DMS153 treated with DMSO at 0.1 percent for 48 hours (cell line): ENCODE measurements around the gene VWA5B2.
"Not testable (repeated sequence)": the region's sequence is repeated elsewhere in the genome, so short reads cannot be mapped to it uniquely, and the experiment has no call there.

Experiments
- DNase-seq: peaks from one replicate; lab custom pipeline; 2025; ENCODE audit not compliant: unreplicated experiment; lab: John Stamatoyannopoulos, UW

VWA5B2 gene

DNA sequence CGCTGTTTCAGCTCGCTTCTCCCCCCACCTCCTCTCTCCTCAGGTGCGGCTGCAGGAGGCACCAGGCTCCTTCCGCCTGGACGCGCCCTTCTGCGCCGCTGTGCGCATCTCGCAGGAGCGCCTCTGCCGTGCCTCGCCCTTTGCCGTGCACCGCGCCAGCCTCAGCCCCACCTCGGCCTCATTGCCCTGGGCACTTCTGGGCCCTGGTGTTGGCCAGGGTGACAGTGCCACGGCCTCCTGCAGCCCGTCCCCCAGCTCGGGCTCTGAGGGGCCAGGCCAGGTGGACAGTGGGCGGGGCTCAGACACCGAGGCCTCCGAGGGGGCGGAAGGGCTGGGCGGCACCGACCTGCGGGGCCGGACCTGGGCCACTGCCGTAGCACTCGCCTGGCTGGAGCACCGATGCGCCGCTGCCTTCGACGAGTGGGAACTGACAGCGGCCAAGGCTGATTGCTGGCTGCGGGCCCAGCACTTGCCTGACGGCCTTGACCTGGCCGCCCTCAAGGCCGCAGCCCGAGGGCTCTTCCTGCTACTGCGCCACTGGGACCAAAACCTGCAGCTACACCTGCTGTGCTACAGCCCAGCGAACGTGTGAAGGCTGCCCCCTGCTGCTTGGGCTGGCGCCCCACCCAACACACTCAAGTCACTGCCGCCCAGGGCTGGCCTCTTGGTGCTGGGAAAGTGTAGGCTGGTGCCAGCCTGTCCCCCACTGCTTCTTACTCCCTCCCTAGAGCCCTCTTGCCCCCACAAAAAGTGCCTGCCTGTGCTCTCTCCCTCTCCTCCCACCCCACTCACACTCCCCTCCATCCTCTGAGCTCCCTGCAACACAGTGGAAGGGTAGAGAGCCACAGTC lies 12.3 kb downstream of the VWA5B2 start:
- DNase-seq = peak; percentile 76

DNA sequence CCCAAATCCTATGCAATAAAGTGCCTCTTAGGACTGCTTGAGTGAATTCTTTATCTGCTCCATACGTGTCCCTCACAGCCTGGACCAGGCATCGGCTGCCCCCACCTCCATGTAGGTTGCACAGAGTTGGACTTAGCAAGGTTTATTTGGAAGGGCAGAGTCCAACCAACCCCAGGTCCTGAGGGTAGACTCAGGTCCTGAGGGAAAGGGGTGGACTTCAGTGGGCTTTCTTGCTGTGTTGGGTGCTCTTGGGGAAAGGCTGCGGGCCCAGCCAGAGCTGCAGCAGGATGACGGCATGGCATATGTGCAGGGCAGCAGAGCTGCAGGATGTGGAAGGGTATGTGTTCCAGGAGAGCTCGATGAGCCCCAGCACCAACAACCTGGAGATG lies 12.9 kb downstream of the VWA5B2 start:
- DNase-seq = no peak

DNA sequence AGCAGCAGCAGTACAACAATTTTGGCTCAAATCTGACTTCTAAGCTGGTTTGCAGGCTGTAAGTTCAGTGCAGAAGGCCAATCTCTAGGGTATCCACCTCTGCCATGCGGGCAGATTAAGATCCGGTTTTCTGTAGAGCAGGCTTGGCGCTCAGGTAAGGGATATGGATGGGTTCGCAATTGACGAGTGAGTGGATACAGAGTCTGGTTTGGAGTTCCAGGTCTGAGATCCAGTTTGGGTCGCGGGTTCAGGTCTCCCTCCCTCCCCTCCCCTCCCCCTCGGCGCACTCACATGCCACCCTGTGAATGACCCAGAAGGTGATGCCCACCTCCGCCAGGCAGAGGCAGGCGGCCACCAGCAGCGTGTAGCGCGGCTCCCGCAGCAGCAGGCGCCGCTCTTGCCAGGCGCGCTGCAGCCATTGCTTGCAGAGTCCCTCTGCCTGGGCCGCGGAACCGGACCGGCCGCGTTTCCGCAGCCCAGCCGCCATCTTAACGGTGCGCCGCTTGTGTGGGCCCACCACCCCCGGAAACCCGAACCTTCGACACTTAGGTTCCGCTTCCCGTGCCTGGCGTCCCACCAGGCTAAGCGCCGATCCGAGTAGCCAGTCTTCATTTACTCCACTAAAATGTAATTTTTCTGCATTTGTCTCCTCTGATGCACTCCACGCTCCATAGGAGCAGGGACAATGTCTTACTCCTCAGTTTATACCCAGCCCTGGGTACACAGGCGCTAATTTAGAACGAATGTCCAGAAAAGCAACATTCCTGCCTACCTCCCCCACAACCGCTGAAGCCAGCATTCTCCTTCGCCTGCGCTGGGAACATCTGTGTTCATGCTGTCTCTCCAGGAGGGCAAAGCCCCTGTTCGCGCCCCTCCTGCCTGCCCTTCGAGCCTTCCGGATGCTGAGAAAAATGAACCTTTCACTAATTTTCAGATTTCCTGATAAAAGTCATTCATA lies 19.3 kb downstream of the VWA5B2 start, which contains the start of gene ALG3:
Gene ALG3 (minus strand): TSS at position 509 of the 958 bp plus-strand sequence. CDS start 22 bp downstream, at position 487.
- DNase-seq = peak; percentile 68

- DNase-seq = peak; percentile 94
Measured at GRCh38 chr3:184249412-184250166, 20.2 kb downstream of the VWA5B2 start, which contains the start of gene EEF1AKMT4. TSS of gene EEF1AKMT4 (plus strand) at chr3:184249672. CDS start at chr3:184249695, 23 bp downstream.

GRCh38 chr3:184250167-184250828 lies 20.9 kb downstream of the VWA5B2 start:
- DNase-seq = peak; percentile 91

- no peak for DNase-seq
Measured at GRCh38 chr3:184255291-184256039, 26.1 kb downstream of the VWA5B2 start.

GRCh38 chr3:184257083-184257915 lies 27.9 kb downstream of the VWA5B2 start:
- DNase-seq = no peak

GRCh38 chr3:184258926-184259325 lies 29.5 kb downstream of the VWA5B2 start:
- no peak for DNase-seq

DNA sequence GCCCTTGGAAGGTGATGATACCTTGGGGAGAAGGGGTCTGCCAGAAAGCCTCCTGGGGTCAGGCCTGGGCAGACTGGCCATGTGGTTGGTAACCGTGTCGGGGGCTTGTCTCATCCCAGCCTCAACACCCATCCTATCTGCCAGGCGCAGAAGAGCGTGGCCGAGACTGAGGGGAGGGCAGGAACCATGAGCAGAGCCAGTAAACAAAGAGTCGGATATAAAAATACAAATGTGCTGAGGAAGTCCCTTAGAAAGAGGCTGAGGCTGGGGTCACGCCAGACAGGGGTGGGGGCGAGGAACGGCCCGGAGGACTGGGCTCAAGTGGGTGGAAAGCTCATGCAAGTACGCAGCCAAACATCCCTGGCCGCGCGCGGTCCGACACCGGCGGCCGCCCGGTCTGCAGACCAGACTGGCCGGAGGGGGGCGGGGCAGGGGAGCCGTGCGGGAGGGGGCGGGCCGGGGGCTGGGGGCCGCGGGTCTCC lies 30.1 kb downstream of the VWA5B2 start:
- DNase-seq = no peak

DNA sequence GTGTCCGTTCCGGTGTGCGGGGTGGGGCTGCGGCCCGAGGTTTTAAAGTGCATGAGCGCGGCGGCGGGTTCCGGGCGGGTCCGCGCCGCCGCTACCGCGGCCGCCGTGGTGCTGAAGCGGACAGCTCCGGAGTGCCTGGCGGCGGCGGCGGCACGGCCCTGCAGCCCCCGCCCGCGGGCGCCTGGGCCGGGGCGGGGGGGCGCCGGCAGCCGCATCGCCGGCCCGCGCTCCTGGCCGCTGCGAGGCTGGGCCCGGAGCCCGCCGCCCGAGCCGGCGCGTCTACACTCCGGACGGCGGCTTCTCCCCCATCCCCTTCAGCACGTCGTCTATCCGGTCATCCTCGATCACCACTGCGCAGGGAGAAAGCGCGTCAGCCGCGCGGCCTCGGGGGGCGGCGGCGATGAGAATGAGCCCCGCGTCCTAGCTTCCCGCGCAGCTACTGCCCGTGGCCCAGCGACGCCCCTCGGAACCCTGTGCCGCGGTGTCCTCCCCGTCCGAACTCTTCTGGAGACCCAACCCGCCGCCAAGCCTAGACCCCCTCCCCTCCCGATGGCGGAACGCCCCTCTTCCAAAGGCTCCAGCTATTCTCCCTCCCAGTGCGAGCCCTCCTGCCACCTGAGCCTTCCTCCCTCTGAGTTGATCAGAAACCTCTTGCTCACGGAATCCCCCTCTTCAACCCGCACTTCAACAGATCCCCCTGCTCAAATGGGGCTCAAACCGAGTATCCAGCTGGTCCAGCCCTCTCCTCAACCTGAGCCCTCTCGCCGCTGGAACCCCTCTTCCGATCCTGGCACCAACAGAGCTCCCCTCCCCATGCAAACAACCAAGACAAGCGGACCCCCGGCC lies 30.7 kb downstream of the VWA5B2 start:
- DNase-seq = no peak

DNA sequence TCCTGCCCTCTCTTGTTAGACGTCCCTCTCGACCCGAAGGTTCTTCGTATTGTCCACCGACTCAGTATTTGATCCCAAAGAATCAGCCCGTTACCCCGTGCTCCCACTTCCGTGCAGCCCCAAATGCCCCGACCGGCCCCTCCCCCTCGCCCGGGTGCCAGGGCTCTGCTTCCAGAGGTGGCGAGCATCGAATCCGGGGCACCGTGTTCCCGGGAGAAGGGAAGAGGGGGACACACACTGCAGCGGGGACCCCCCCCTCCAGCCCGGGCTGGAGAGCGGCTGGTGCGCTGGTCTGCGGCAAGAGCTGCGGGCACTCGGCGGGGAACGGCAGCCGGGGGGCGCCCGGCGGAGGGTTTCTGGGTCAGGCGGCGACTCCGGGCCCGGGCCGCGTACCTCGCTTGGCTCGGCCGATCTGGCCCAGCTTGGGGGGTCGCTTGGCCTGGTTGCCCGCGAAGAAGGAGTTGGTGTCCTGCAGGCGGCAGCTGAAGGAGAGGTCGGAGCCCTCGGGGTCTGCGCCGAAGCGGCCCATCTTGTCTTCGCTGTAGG lies 31.4 kb downstream of the VWA5B2 start:
- DNase-seq = no peak

DNA sequence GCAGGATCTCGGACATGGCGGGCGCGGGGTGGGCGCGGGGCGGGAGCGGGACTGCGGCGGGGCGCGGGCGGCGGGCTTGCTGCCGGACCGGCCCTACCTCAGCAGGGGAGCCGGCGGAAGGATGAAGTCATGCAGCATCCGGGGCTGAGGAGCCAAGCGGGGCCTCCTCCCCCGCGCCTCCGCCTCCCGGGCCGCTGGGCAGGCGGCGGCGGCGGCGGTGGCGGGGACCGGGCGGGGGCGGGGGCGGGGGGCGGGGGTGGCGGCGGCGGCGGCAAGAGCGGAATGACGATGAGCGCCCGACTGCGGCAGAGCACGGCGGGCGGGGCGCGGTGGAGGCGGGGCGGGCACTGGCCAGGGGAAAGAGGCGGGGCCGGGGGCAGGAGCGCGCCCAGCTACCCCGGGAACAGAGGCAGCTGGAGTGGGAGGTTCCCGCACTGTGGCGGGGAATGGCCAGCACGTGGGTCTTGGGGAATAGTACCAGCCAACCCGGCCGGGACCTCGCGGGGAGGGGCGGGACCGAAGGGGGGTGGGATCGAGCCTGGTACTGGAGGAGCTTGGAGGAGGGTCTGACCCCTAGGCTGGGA lies 32.0 kb downstream of the VWA5B2 start, which contains the start of gene CAMK2N2:
Gene CAMK2N2 (minus strand): TSS at position 284 of the 584 bp plus-strand sequence. CDS start 268 bp downstream, at position 16.
- peak; percentile 78 for DNase-seq

GRCh38 chr3:184261854-184262763 lies 32.7 kb downstream of the VWA5B2 start:
- DNase-seq = peak; percentile 78

GRCh38 chr3:184262764-184263179 lies 33.4 kb downstream of the VWA5B2 start:
- DNase-seq = no peak

GRCh38 chr3:184267249-184267648 lies 37.9 kb downstream of the VWA5B2 start:
- DNase-seq = not testable (repeated sequence)

- DNase-seq = no peak
Measured at GRCh38 chr3:184272269-184272668, 42.9 kb downstream of the VWA5B2 start.
